Smooth muscle cell (in vitro differentiated cells): ENCODE data around the gene SORCS2. TPM values are rescaled to one million over a fixed set of nuclear protein-coding genes. Genes with fewer than 3 reads are reported as not detected.

Experiments
- DNase-seq: peaks from one replicate; lab custom pipeline; 2025; ENCODE audit not compliant: unreplicated experiment; lab: John Stamatoyannopoulos, UW
- H2AFZ ChIP-seq: fragments of 200-600 bp; sonication (generic); 2 replicates; pipeline ENCODE4 v1.6.0; 2016; ENCODE audit warnings: antibody characterized with exemption, low read depth, mild to moderate bottlenecking
- H3F3A ChIP-seq: fragments of 200-600 bp; sonication (generic); 2 replicates; pipeline ENCODE4 v1.6.0; 2017; ENCODE audit warnings: antibody characterized with exemption, low read depth
- H3K27ac ChIP-seq: fragments of 200-600 bp; sonication (generic); 2 replicates; pipeline ENCODE4 v1.5.1; 2016; ENCODE audit warnings: low read depth, mild to moderate bottlenecking
- H3K27me3 ChIP-seq: fragments of 200-600 bp; sonication (generic); 2 replicates; pipeline ENCODE4 v1.6.1; 2016; ENCODE audit warnings: low read depth, mild to moderate bottlenecking
- H3K36me3 ChIP-seq: fragments of 200-600 bp; sonication (generic); 2 replicates; pipeline ENCODE4 v1.5.1; 2016; ENCODE audit warnings: low read depth
- H3K4me1 ChIP-seq: fragments of 200-600 bp; sonication (generic); 2 replicates; pipeline ENCODE4 v1.5.1; 2016; ENCODE audit warnings: low read depth
- H3K4me2 ChIP-seq: fragments of 200-600 bp; sonication (generic); 2 replicates; pipeline ENCODE4 v1.6.0; 2016; ENCODE audit warnings: mild to moderate bottlenecking
- H3K4me3 ChIP-seq: fragments of 200-600 bp; sonication (generic); 2 replicates; pipeline ENCODE4 v1.5.1; 2016; ENCODE audit warnings: mild to moderate bottlenecking
- H3K79me2 ChIP-seq: fragments of 200-600 bp; sonication (generic); 2 replicates; pipeline ENCODE4 v1.6.0; 2016; ENCODE audit warnings: low read depth, mild to moderate bottlenecking
- H3K9ac ChIP-seq: fragments of 200-600 bp; sonication (generic); 2 replicates; pipeline ENCODE4 v1.6.0; 2016; ENCODE audit warnings: low read depth
- H3K9me3 ChIP-seq: fragments of 200-600 bp; sonication (generic); replicated peaks from 2 replicates; pipeline ENCODE4 v1.5.1; 2016; ENCODE audit warnings: low read depth
- H4K20me1 ChIP-seq: fragments of 200-600 bp; sonication (generic); 2 replicates; pipeline ENCODE4 v1.6.0; 2016; ENCODE audit warnings: low read depth
- WGBS: methylation state at CpG from one replicate; pipeline ENCODE4 v1.1.7; 2016; ENCODE audit warnings: low lambda C conversion rate; 5-methylcytosine and 5-hydroxymethylcytosine counted together
- polyA plus RNA-seq: library from polyadenylated mRNA; unstranded; fragments of >200 nt; fragmentation: Nextera tagmentation; extraction: Ambion mirVana; gene quantifications from 2 replicates; pipeline ENCODE4 v1.2.1, GENCODE V29; 2016
- total RNA-seq: library from RNA; depleted of rRNA; stranded (reverse); fragments of >200 nt; gene quantifications from 2 replicates; pipeline ENCODE4 v1.2.3, GENCODE V29; 2014
- TF ChIP-seq, protein P1 (sequence below): fragments of 200-600 bp; sonication (generic); IDR thresholded peaks from 2 replicates; pipeline ENCODE4 v1.5.1; 2017; ENCODE audit warnings: borderline replicate concordance, mild to moderate bottlenecking, antibody characterized with exemption; ENCODE audit not compliant: insufficient read depth, poor library complexity, severe bottlenecking

The SORCS2 gene
- total and polyA plus RNA-seq, 2 experiments from 2014 or later, result 5.2 to 9.3 TPM

DNA sequence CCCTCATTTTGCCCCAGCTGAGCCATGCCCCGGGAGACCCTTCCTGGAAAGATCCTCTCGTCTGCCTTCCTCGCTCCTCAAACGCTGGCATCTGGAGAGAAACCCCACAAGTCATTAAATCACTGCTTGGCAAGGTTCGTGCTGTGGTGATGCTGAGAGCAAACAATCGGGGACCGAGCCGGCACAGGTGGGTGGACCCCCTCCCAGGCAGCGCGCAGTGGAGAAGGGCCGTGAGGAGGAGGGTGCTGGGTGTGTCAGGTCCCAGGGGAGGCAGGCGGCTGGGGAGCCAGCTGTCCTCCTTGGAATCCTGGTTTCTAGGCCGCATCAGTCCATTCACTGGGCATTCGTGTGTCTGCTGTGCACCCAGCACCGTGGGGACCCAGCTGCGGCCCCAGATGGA lies 307.3 kb downstream of the SORCS2 start:
- Histone ChIP-seq H3K27me3 (peaks cover 6% of the 10 kb centered on the region), H3K4me1 (no peaks in the 10 kb centered on the region), H3K36me3 (no peaks in the 10 kb centered on the region), H3K4me3 (no peak overlapping the region), H3K27ac (no peak overlapping the region), H3K79me2 (no peaks in the 10 kb centered on the region), H2AFZ (no peak overlapping the region), H3K9ac (no peak overlapping the region), H3K4me2 (no peak overlapping the region), H3F3A (no peaks in the 10 kb centered on the region), H4K20me1 (no peaks in the 10 kb centered on the region), H3K9me3 (no peaks in the 10 kb centered on the region)
- DNase-seq, result no peak
- 93% methylated on average over 16 of the region's 16 CpGs for WGBS
- TF ChIP-seq, protein P1, sequence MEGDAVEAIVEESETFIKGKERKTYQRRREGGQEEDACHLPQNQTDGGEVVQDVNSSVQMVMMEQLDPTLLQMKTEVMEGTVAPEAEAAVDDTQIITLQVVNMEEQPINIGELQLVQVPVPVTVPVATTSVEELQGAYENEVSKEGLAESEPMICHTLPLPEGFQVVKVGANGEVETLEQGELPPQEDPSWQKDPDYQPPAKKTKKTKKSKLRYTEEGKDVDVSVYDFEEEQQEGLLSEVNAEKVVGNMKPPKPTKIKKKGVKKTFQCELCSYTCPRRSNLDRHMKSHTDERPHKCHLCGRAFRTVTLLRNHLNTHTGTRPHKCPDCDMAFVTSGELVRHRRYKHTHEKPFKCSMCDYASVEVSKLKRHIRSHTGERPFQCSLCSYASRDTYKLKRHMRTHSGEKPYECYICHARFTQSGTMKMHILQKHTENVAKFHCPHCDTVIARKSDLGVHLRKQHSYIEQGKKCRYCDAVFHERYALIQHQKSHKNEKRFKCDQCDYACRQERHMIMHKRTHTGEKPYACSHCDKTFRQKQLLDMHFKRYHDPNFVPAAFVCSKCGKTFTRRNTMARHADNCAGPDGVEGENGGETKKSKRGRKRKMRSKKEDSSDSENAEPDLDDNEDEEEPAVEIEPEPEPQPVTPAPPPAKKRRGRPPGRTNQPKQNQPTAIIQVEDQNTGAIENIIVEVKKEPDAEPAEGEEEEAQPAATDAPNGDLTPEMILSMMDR, result no peak

DNA sequence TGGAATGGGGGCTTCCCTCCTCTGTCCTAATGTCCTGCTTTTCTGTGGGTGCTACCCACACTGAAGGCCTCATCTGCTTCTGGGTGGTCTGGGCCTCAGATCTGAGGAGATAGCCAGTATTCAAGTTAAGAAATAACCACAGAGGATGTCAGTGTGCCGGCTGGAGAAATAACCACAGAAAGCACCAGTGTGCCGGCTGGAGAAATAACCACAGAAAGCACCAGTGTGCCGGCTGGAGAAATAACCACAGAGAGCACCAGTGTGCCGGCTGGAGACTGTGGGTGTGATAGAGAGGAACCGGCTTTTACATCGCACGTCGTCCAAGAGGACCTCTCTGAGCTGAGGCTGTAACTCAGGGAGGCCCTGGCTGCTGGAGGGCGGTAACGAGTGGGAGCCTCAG lies 308.1 kb downstream of the SORCS2 start:
- H3K27me3 ChIP-seq, result peaks cover 6% of the 10 kb centered on the region
- H3K4me3 ChIP-seq, result no peak overlapping the region
- H3K9me3 ChIP-seq, result no peaks in the 10 kb centered on the region
- TF ChIP-seq, protein P1, result no peak
- 75% methylated on average over 10 of the region's 10 CpGs for WGBS
- no peaks in the 10 kb centered on the region for H3K36me3 ChIP-seq
- H2AFZ ChIP-seq, result no peak overlapping the region
- no peak overlapping the region for H3K9ac ChIP-seq
- no peaks in the 10 kb centered on the region for H3K4me1 ChIP-seq
- DNase-seq, result no peak
- no peak overlapping the region for H3K4me2 ChIP-seq
- no peaks in the 10 kb centered on the region for H3K79me2 ChIP-seq
- H3K27ac ChIP-seq, result no peak overlapping the region
- H3F3A ChIP-seq, result no peaks in the 10 kb centered on the region
- no peaks in the 10 kb centered on the region for H4K20me1 ChIP-seq

DNA sequence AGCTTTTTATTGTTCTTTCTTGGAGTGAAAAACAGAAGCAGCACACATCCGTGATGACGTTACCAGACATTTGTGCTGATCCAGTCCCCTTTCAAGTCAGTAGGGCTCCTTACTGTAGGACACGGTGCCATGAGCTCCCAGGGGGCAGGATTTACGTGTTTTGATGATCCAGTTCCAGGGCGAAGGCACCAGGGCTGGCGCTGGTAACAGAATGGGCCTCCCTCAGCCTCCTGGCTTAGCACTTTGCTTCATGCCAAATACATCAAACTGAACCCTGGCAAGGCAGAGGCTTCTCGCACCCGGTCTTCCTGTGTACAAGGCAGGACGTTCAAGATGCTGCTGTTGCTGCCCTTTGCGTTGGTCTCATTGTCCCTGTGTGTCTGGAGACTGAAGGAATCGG lies 309.0 kb downstream of the SORCS2 start:
- no peak for DNase-seq
- Histone ChIP-seq H3K4me1 (no peaks in the 10 kb centered on the region), H3K4me2 (no peak overlapping the region), H3K27me3 (peaks cover 6% of the 10 kb centered on the region), H3K9ac (no peak overlapping the region), H4K20me1 (no peaks in the 10 kb centered on the region), H3K79me2 (no peaks in the 10 kb centered on the region), H3K4me3 (no peak overlapping the region), H3K27ac (no peak overlapping the region), H2AFZ (no peak overlapping the region), H3K36me3 (no peaks in the 10 kb centered on the region), H3K9me3 (no peaks in the 10 kb centered on the region), H3F3A (no peaks in the 10 kb centered on the region)
- WGBS, result 93% methylated on average over 11 of the region's 11 CpGs
- TF ChIP-seq, protein P1, result no peak

DNA sequence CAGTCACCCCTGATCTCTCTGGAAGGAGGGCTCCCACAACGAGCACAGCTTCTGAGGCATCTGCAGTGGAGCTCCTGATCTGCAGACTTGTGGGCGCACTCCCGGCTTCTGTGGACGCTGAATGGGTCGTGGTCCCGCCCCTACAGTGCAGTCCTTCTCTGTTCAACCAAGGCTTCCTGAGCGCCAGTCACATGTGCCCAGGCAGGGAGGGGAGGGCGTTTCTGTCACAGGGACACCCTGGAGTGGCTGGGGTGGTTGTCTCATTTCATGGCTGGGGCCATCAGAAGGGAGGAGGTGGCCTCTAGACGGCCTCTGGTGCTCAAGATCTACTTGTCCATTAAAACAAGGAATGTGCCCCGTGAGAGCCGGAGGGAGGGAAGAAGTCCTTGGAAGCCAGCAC lies 309.5 kb downstream of the SORCS2 start:
- Histone ChIP-seq H3K36me3 (no peaks in the 10 kb centered on the region), H3K27ac (no peak overlapping the region), H2AFZ (no peak overlapping the region), H3K4me1 (no peaks in the 10 kb centered on the region), H4K20me1 (no peaks in the 10 kb centered on the region), H3K79me2 (no peaks in the 10 kb centered on the region), H3K9ac (no peak overlapping the region), H3K9me3 (no peaks in the 10 kb centered on the region), H3K4me3 (no peak overlapping the region), H3F3A (no peaks in the 10 kb centered on the region), H3K4me2 (no peak overlapping the region), H3K27me3 (peaks cover 6% of the 10 kb centered on the region)
- no peak for DNase-seq
- 72% methylated on average over 11 of the region's 11 CpGs for WGBS
- TF ChIP-seq, protein P1, result no peak
